Left renal pelvis (tissue), 4 donors: ENCODE data around the gene COA8. TPM values are rescaled to one million over a fixed set of nuclear protein-coding genes. Genes with fewer than 3 reads are reported as not detected.

ENCODE experiments used
- DNase-seq, 4 donors: peaks; one replicate each; pipeline ENCODE4 v3.0.0-alpha.2; 2013; ENCODE audit warnings: low read depth in 4 of 4, low spot score in 3 of 4
- polyA plus RNA-seq, 4 donors: library from polyadenylated mRNA; unstranded; fragments of 120-200 nt; gene quantifications; one replicate each; pipeline ENCODE4 v1.2.1, GENCODE V29; 2013; ENCODE audit not compliant: insufficient read length in 4 of 4

The COA8 gene
- 10 to 100 TPM; 26.7 to 46.0 (median 42.1) TPM for polyA plus RNA-seq

- peak in 2 of 4 donors; percentile 54 to 75 for DNase-seq
These were observed at the start of gene COA8, which contains the start of gene BAG5 for GRCh38 chr14:103562429-103563225. Gene COA8 (plus strand): TSS chr14:103562960. CDS start chr14:103563002, 42 bp downstream. Gene BAG5 (minus strand): TSS chr14:103562657. CDS start chr14:103561164, 1,493 bp downstream.

GRCh38 chr14:103514596-103515421, 48.0 kb upstream of the COA8 start:
- no peak for DNase-seq

GRCh38 chr14:103516426-103517173, 46.2 kb upstream of the COA8 start:
- DNase-seq: no peak

- DNase-seq: no peak
These were observed 45.6 kb upstream of the COA8 start for GRCh38 chr14:103517174-103517566.

GRCh38 chr14:103517721-103518421, 44.9 kb upstream of the COA8 start:
- DNase-seq: no peak

GRCh38 chr14:103518422-103519042, 44.2 kb upstream of the COA8 start:
- DNase-seq: no peak

GRCh38 chr14:103519043-103519836, 43.5 kb upstream of the COA8 start:
- no peak for DNase-seq

GRCh38 chr14:103519837-103520212, 42.9 kb upstream of the COA8 start:
- DNase-seq: no peak

- no peak for DNase-seq
These were observed 42.5 kb upstream of the COA8 start for GRCh38 chr14:103520269-103520656.

- DNase-seq: no peak
These were observed 41.9 kb upstream of the COA8 start for GRCh38 chr14:103520657-103521437.

- no peak for DNase-seq
These were observed 41.3 kb upstream of the COA8 start for GRCh38 chr14:103521438-103521950.

- DNase-seq: no peak
These were observed 40.7 kb upstream of the COA8 start for GRCh38 chr14:103521951-103522563.

GRCh38 chr14:103522649-103523574, 39.8 kb upstream of the COA8 start, which contains the start of gene CKB:
Gene CKB (minus strand): TSS chr14:103522830. CDS start chr14:103522493, 337 bp downstream.
- DNase-seq: no peak

GRCh38 chr14:103523575-103523954, 39.2 kb upstream of the COA8 start:
- DNase-seq: no peak

- DNase-seq: no peak
These were observed 38.5 kb upstream of the COA8 start for GRCh38 chr14:103524002-103524935.
